ENCODE measurements around the gene FADS3. TPM values are rescaled to one million over a fixed set of nuclear protein-coding genes. Genes with fewer than 3 reads are reported as not detected.

Gene FADS3
- total and polyA plus RNA-seq, 2 donors (not counting 1 experiment from before 2014, with no cell fraction given), result 225 to 256 TPM

GRCh38 chr11:61918938-61919704 is 27.8 kb upstream of the FADS3 start:
- no peaks in the 10 kb centered on the region for H3K79me2 ChIP-seq (ENCODE audit: control insufficient read depth, insufficient read depth, low read length)
- Mint-ChIP-seq H3K9me3 (ENCODE audit: insufficient read depth) (no peaks in the 10 kb centered on the region), H3K4me3 (no peak overlapping the region), H3K4me1 (peaks cover 17% of the 10 kb centered on the region), H3K27me3 (peaks cover 56% of the 10 kb centered on the region), H3K27ac (no peak overlapping the region)
- POLR2A ChIA-PET, result no interaction called here
- TF ChIP-seq, protein P1, sequence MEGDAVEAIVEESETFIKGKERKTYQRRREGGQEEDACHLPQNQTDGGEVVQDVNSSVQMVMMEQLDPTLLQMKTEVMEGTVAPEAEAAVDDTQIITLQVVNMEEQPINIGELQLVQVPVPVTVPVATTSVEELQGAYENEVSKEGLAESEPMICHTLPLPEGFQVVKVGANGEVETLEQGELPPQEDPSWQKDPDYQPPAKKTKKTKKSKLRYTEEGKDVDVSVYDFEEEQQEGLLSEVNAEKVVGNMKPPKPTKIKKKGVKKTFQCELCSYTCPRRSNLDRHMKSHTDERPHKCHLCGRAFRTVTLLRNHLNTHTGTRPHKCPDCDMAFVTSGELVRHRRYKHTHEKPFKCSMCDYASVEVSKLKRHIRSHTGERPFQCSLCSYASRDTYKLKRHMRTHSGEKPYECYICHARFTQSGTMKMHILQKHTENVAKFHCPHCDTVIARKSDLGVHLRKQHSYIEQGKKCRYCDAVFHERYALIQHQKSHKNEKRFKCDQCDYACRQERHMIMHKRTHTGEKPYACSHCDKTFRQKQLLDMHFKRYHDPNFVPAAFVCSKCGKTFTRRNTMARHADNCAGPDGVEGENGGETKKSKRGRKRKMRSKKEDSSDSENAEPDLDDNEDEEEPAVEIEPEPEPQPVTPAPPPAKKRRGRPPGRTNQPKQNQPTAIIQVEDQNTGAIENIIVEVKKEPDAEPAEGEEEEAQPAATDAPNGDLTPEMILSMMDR (IDR thresholded peaks at IDR 0.05), result no peak
- no peak for TF ChIP-seq EZH2 (IDR thresholded peaks at IDR 0.05; ENCODE audit: borderline replicate concordance, insufficient read depth, low read depth, low read length, poor library complexity, severe bottlenecking)
- H3K4me1 ChIP-seq (ENCODE audit: control insufficient read depth in 2 of 2, insufficient read depth in 2 of 2, low read length in 2 of 2), result peaks cover 8 to 11% of the 10 kb centered on the region in 2 donors
- H3K9ac ChIP-seq (ENCODE audit: low read length), result no peak overlapping the region
- peaks cover 0 to 7% (median 0%) of the 10 kb centered on the region in 3 donors for H3K9me3 ChIP-seq (ENCODE audit: control extremely low read depth in 1 of 3, control insufficient read depth in 2 of 3, insufficient read depth in 1 of 3, low read length in 2 of 3)
- intact Hi-C loops (cut with micrococcal nuclease), result no loop called here
- no peak overlapping the region for H2AFZ ChIP-seq (ENCODE audit: insufficient read depth, low read depth, low read length, poor library complexity, severe bottlenecking)
- no peak for ATAC-seq (ENCODE audit: low read depth)
- H3K4me3 ChIP-seq (ENCODE audit: control extremely low read depth in 1 of 5, extremely low read depth in 1 of 5, insufficient read depth in 1 of 5, low read depth in 2 of 5, low read length in 4 of 5), result no peak overlapping the region
- WGBS (ENCODE audit: insufficient coverage), result 88% methylated on average over 5 of the region's 6 CpGs
- no peak overlapping the region for H3K4me2 ChIP-seq (replicated peaks; ENCODE audit: low read depth, low read length, poor library complexity, severe bottlenecking)
- DNase-seq, result no peak
- H4K20me1 ChIP-seq (ENCODE audit: control insufficient read depth, insufficient read depth, low read length, poor library complexity, severe bottlenecking), result no peaks in the 10 kb centered on the region
- CTCF ChIA-PET, result interaction anchor here (0.9 to 1.5 kb wide), 2 partner anchors 20 to 163 kb away, joined by 3 to 5 read pairs; no protein-coding TSS in a partner anchor
- no peak overlapping the region for H3K27ac ChIP-seq (ENCODE audit: low read length in 2 of 2)
- no peaks in the 10 kb centered on the region for H3K36me3 ChIP-seq (replicated peaks in 1 of 2; ENCODE audit: control extremely low read depth in 1 of 2, control insufficient read depth in 1 of 2, extremely low read depth in 1 of 2, insufficient read depth in 2 of 2, low read length in 1 of 2)
- peaks cover 0 to 51% (median 20%) of the 10 kb centered on the region in 4 experiments for H3K27me3 ChIP-seq (replicated peaks in 1 of 4; ENCODE audit: control extremely low read depth in 1 of 4, control insufficient read depth in 3 of 4, insufficient read depth in 4 of 4, low read length in 3 of 4)
